ENCODE data around the gene GOLGB1.

Gene GOLGB1

GRCh38 chr3:121629601-121630000, 119.9 kb downstream of the GOLGB1 start:
- no peak for DNase-seq

- DNase-seq, result no peak
These were observed 121.9 kb downstream of the GOLGB1 start for GRCh38 chr3:121627622-121628021.

- no peak for DNase-seq
These were observed 122.3 kb downstream of the GOLGB1 start for GRCh38 chr3:121627211-121627610.

GRCh38 chr3:121626495-121626894, 123.0 kb downstream of the GOLGB1 start:
- no peak for DNase-seq

GRCh38 chr3:121624147-121624899, 125.2 kb downstream of the GOLGB1 start:
- no peak for DNase-seq

GRCh38 chr3:121621491-121621890, 128.1 kb downstream of the GOLGB1 start:
- DNase-seq, result no peak

GRCh38 chr3:121619691-121620090, 129.8 kb downstream of the GOLGB1 start:
- no peak for DNase-seq
